Spinal cord (tissue), 10 donors: ENCODE measurements around the gene ZNF688. TPM values are rescaled to one million over a fixed set of nuclear protein-coding genes. Genes with fewer than 3 reads are reported as not detected.

ENCODE experiments used
- DNase-seq, 6 donors: peaks; one replicate each; pipeline versions ENCODE4 v3.0.0 to v3.0.0-alpha.2; 2013 to 2015; ENCODE audit warnings: low spot score in 6 of 6, low read depth in 4 of 6
- H3K27ac ChIP-seq: one replicate; pipeline ENCODE4 v1.5.1; 2013; ENCODE audit warnings: low read depth, low read length, control low read depth
- H3K27me3 ChIP-seq: one replicate; pipeline ENCODE4 v1.6.1; 2013; ENCODE audit warnings: low read length; ENCODE audit not compliant: control insufficient read depth, insufficient read depth
- H3K36me3 ChIP-seq: one replicate; pipeline ENCODE4 v1.6.1; 2013; ENCODE audit warnings: low read length; ENCODE audit not compliant: control insufficient read depth, insufficient read depth
- H3K4me1 ChIP-seq: one replicate; pipeline ENCODE4 v1.6.1; 2013; ENCODE audit warnings: low read length; ENCODE audit not compliant: control insufficient read depth, insufficient read depth
- H3K4me3 ChIP-seq: one replicate; pipeline ENCODE4 v1.5.1; 2013; ENCODE audit warnings: low read depth, low read length, control low read depth
- H3K9me3 ChIP-seq: one replicate; pipeline ENCODE4 v1.6.1; 2013; ENCODE audit warnings: low read length; ENCODE audit not compliant: control insufficient read depth, insufficient read depth
- WGBS: methylation state at CpG from one replicate; pipeline ENCODE4 v1.1.5; 2013; ENCODE audit warnings: missing lambda C conversion rate; ENCODE audit not compliant: insufficient coverage; 5-methylcytosine and 5-hydroxymethylcytosine counted together
- polyA plus RNA-seq, 2 donors: library from polyadenylated mRNA; unstranded; fragments of 120-200 nt; gene quantifications; one replicate each; pipeline ENCODE4 v1.2.1, GENCODE V29; 2013; ENCODE audit not compliant: insufficient read length in 2 of 2
- total RNA-seq, 2 donors: library from RNA; depleted of rRNA in 1 of 2; stranded (reverse); fragments of 120-200 nt in 1 of 2; fragments of >200 nt in 1 of 2; gene quantifications; one replicate each; pipeline versions ENCODE4 v1.2.3 to v1.2.4, GENCODE V29; 2013 to 2014
- donor health status: healthy.

The ZNF688 gene
- total and polyA plus RNA-seq, 4 donors, result 4.5 to 23.0 (median 20.9) TPM

GRCh38 chr16:30588651-30589050, 17.1 kb upstream of the ZNF688 start:
- WGBS, result no CpG with 5 or more reads among the region's 2 CpGs
- Histone ChIP-seq H3K4me3 (no peak overlapping the region), H3K4me1 (peaks cover 20% of the 10 kb centered on the region), H3K27me3 (no peaks in the 10 kb centered on the region), H3K27ac (no peak overlapping the region), H3K9me3 (no peaks in the 10 kb centered on the region), H3K36me3 (peaks cover 12% of the 10 kb centered on the region)
- DNase-seq, result no peak

- peak; percentile 96 to 100 (median 98) for DNase-seq
- H3K9me3 ChIP-seq, result no peaks in the 10 kb centered on the region
- under 1% methylated on average over 47 of the region's 50 CpGs for WGBS
- peak within 1 kb of the TSS; percentile 86 for H3K27ac ChIP-seq
- peaks cover 36% of the 10 kb centered on the region for H3K36me3 ChIP-seq
- H3K27me3 ChIP-seq, result no peaks in the 10 kb centered on the region
- H3K4me3 ChIP-seq, result peak within 1 kb of the TSS; percentile 74
- H3K4me1 ChIP-seq, result peaks cover 31% of the 10 kb centered on the region
Measured at GRCh38 chr16:30585400-30586191, 14.1 kb upstream of the ZNF688 start, which contains the start of gene ZNF785. Gene ZNF785, minus strand, starts transcription at chr16:30585697. Its CDS starts 86 bp downstream, at chr16:30585611.

GRCh38 chr16:30585022-30585399, 13.5 kb upstream of the ZNF688 start:
- H3K27ac ChIP-seq, result peak overlapping the region; percentile 86
- H3K27me3 ChIP-seq, result no peaks in the 10 kb centered on the region
- H3K36me3 ChIP-seq, result peaks cover 37% of the 10 kb centered on the region
- under 1% methylated on average over 20 of the region's 23 CpGs for WGBS
- H3K4me3 ChIP-seq, result peak overlapping the region; percentile 74
- peak in 2 of 6 donors; percentile 7 to 12 for DNase-seq
- no peaks in the 10 kb centered on the region for H3K9me3 ChIP-seq
- H3K4me1 ChIP-seq, result peaks cover 31% of the 10 kb centered on the region

GRCh38 chr16:30582611-30583340, 11.3 kb upstream of the ZNF688 start:
- no peak for DNase-seq
- no peak overlapping the region for H3K27ac ChIP-seq
- peaks cover 31% of the 10 kb centered on the region for H3K4me1 ChIP-seq
- H3K27me3 ChIP-seq, result no peaks in the 10 kb centered on the region
- no peak overlapping the region for H3K4me3 ChIP-seq
- peaks cover 49% of the 10 kb centered on the region for H3K36me3 ChIP-seq
- 96% methylated on average over 48 of the region's 48 CpGs for WGBS
- no peaks in the 10 kb centered on the region for H3K9me3 ChIP-seq

GRCh38 chr16:30581457-30581856, 9.9 kb upstream of the ZNF688 start:
- Histone ChIP-seq H3K9me3 (no peaks in the 10 kb centered on the region), H3K27me3 (no peaks in the 10 kb centered on the region), H3K4me3 (no peak overlapping the region), H3K27ac (no peak overlapping the region), H3K36me3 (peaks cover 58% of the 10 kb centered on the region), H3K4me1 (peaks cover 28% of the 10 kb centered on the region)
- no peak for DNase-seq
- WGBS, result 86% methylated on average over 4 of the region's 7 CpGs

- no CpG with 5 or more reads among the region's 1 CpG for WGBS
- no peak for DNase-seq
- Histone ChIP-seq H3K36me3 (peaks cover 40% of the 10 kb centered on the region), H3K4me1 (peaks cover 25% of the 10 kb centered on the region), H3K9me3 (no peaks in the 10 kb centered on the region), H3K27me3 (no peaks in the 10 kb centered on the region), H3K27ac (no peak overlapping the region), H3K4me3 (no peak overlapping the region)
Measured at GRCh38 chr16:30574678-30575077, 3.2 kb upstream of the ZNF688 start.

- Histone ChIP-seq H3K4me1 (peaks cover 26% of the 10 kb centered on the region), H3K9me3 (no peaks in the 10 kb centered on the region), H3K27ac (peak overlapping the region; percentile 98), H3K27me3 (no peaks in the 10 kb centered on the region), H3K4me3 (peak overlapping the region; percentile 78), H3K36me3 (peaks cover 21% of the 10 kb centered on the region)
- DNase-seq, result peak in 4 of 6 donors; percentile 12 to 72 (median 18)
- WGBS, result under 1% methylated on average over 15 of the region's 22 CpGs
Measured at GRCh38 chr16:30570636-30571444, 674 bp downstream of the ZNF688 start.

- Histone ChIP-seq H3K36me3 (peaks cover 18% of the 10 kb centered on the region), H3K27ac (peak overlapping the region; percentile 98), H3K4me1 (peaks cover 26% of the 10 kb centered on the region), H3K9me3 (no peaks in the 10 kb centered on the region), H3K27me3 (no peaks in the 10 kb centered on the region), H3K4me3 (no peak overlapping the region)
- 90% methylated on average over 42 of the region's 44 CpGs for WGBS
- DNase-seq, result no peak
Measured at GRCh38 chr16:30569746-30570635, 1.5 kb downstream of the ZNF688 start.
